ENCODE results near the gene YY1AP1. TPM values are rescaled to one million over a fixed set of nuclear protein-coding genes. Genes with fewer than 3 reads are reported as not detected.

Gene YY1AP1
- polyA plus RNA-seq, 1 of the 3 experiments (the other 2 are of a cell fraction), result 45.0 TPM

GRCh38 chr1:155678027-155678426 lies 10.5 kb downstream of the YY1AP1 start:
- H3K4me1 ChIP-seq (ENCODE audit: control insufficient read depth in 1 of 2, insufficient read depth in 2 of 2, low read depth in 1 of 2, low read length in 1 of 2), result no peaks in the 10 kb centered on the region
- no peak overlapping the region for H3K4me3 ChIP-seq (ENCODE audit: low read depth in 2 of 2, low read length in 1 of 2)
- H3K27ac ChIP-seq (ENCODE audit: low read depth in 2 of 2, low read length in 1 of 2), result no peak overlapping the region
- WGBS (ENCODE audit: low lambda C conversion rate), result 97% methylated on average over 4 of the region's 4 CpGs
- H3K9ac ChIP-seq, result no peak overlapping the region
- H4K20me1 ChIP-seq (ENCODE audit: insufficient read depth), result peaks cover 30% of the 10 kb centered on the region
- no peak overlapping the region for H2AFZ ChIP-seq (ENCODE audit: low read depth)
- ChIA-PET CTCF (no interaction called here), POLR2A (no interaction called here)
- peaks cover 38 to 71% of the 10 kb centered on the region in 2 experiments for H3K36me3 ChIP-seq (replicated peaks in 1 of 2; ENCODE audit: control insufficient read depth in 1 of 2, insufficient read depth in 2 of 2, low read length in 1 of 2)
- TF ChIP-seq RFX5 (IDR thresholded peaks at IDR 0.05; ENCODE audit: low read length) (no peak), NRF1 (IDR thresholded peaks at IDR 0.05; ENCODE audit: low read depth, low read length) (no peak), CHD2 (IDR thresholded peaks at IDR 0.05; ENCODE audit: low read length, partially characterized antibody) (no peak), TAF1 (IDR thresholded peaks at IDR 0.05; ENCODE audit: borderline replicate concordance, low read depth, low read length) (no peak), FOXJ3 (CRISPR knock-in tag; IDR thresholded peaks at IDR 0.05) (no peak), ELF1 (IDR thresholded peaks at IDR 0.05) (no peak), SIN3A (IDR thresholded peaks at IDR 0.05; ENCODE audit: borderline replicate concordance, low read depth, low read length) (no peak), JUND (IDR thresholded peaks at IDR 0.05) (no peak)
- no peaks in the 10 kb centered on the region for H3F3A ChIP-seq (replicated peaks; ENCODE audit: insufficient read depth)
- peaks cover 61% of the 10 kb centered on the region for H3K79me2 ChIP-seq (ENCODE audit: insufficient read depth)
- H3K9me3 ChIP-seq, result no peaks in the 10 kb centered on the region
- H3K4me2 ChIP-seq, result no peak overlapping the region
- no peaks in the 10 kb centered on the region for H3K27me3 ChIP-seq (ENCODE audit: insufficient read depth)
- DNase-seq, result no peak
- H3K9me2 ChIP-seq, result no peaks in the 10 kb centered on the region

GRCh38 chr1:155673003-155673402 lies 15.6 kb downstream of the YY1AP1 start:
- Histone ChIP-seq H3K4me3 (ENCODE audit: low read depth in 2 of 2, low read length in 1 of 2) (no peak overlapping the region), H3K27me3 (ENCODE audit: insufficient read depth) (no peaks in the 10 kb centered on the region), H3K4me2 (no peak overlapping the region), H3K9me3 (no peaks in the 10 kb centered on the region), H3K9ac (no peak overlapping the region), H3K9me2 (no peaks in the 10 kb centered on the region), H3K4me1 (ENCODE audit: control insufficient read depth in 1 of 2, insufficient read depth in 2 of 2, low read depth in 1 of 2, low read length in 1 of 2) (no peaks in the 10 kb centered on the region), H3K27ac (ENCODE audit: low read depth in 2 of 2, low read length in 1 of 2) (no peak overlapping the region), H2AFZ (ENCODE audit: low read depth) (no peak overlapping the region), H3K36me3 (replicated peaks in 1 of 2; ENCODE audit: control insufficient read depth in 1 of 2, insufficient read depth in 2 of 2, low read length in 1 of 2) (peaks cover 63 to 78% of the 10 kb centered on the region in 2 experiments), H4K20me1 (ENCODE audit: insufficient read depth) (no peaks in the 10 kb centered on the region), H3K79me2 (ENCODE audit: insufficient read depth) (peaks cover 15% of the 10 kb centered on the region; the same call in 1 of the 2 replicates), H3F3A (replicated peaks; ENCODE audit: insufficient read depth) (peaks cover 5% of the 10 kb centered on the region)
- ChIA-PET POLR2A (no interaction called here), CTCF (interaction anchor here (1.1 to 1.2 kb wide), 2 partner anchors 11 to 56 kb away, joined by 3 read pairs; no protein-coding TSS in a partner anchor)
- WGBS (ENCODE audit: low lambda C conversion rate), result 96% methylated on average over 6 of the region's 6 CpGs
- no peak for DNase-seq
- no peak for TF ChIP-seq EP300 (IDR thresholded peaks at IDR 0.05; ENCODE audit: borderline replicate concordance in 1 of 2, low read depth in 1 of 2, low read length in 1 of 2)

GRCh38 chr1:155671750-155672149 lies 16.8 kb downstream of the YY1AP1 start:
- H3K4me1 ChIP-seq (ENCODE audit: control insufficient read depth in 1 of 2, insufficient read depth in 2 of 2, low read depth in 1 of 2, low read length in 1 of 2), result no peaks in the 10 kb centered on the region
- H3K79me2 ChIP-seq (ENCODE audit: insufficient read depth), result peaks cover 7% of the 10 kb centered on the region; the same call in 1 of the 2 replicates
- no peaks in the 10 kb centered on the region for H3K9me2 ChIP-seq
- H3F3A ChIP-seq (replicated peaks; ENCODE audit: insufficient read depth), result peaks cover 5% of the 10 kb centered on the region
- no peak overlapping the region for H3K27ac ChIP-seq (ENCODE audit: low read depth in 2 of 2, low read length in 1 of 2)
- H3K27me3 ChIP-seq (ENCODE audit: insufficient read depth), result no peaks in the 10 kb centered on the region
- CTCF ChIA-PET, result no interaction called here
- peaks cover 56 to 73% of the 10 kb centered on the region in 2 experiments for H3K36me3 ChIP-seq (replicated peaks in 1 of 2; ENCODE audit: control insufficient read depth in 1 of 2, insufficient read depth in 2 of 2, low read length in 1 of 2)
- H3K4me2 ChIP-seq, result no peak overlapping the region
- no peak overlapping the region for H3K9ac ChIP-seq
- no peaks in the 10 kb centered on the region for H4K20me1 ChIP-seq (ENCODE audit: insufficient read depth)
- DNase-seq, result no peak
- no peak overlapping the region for H2AFZ ChIP-seq (ENCODE audit: low read depth)
- POLR2A ChIA-PET, result no interaction called here
- H3K9me3 ChIP-seq, result no peaks in the 10 kb centered on the region
- H3K4me3 ChIP-seq (ENCODE audit: low read depth in 2 of 2, low read length in 1 of 2), result no peak overlapping the region
- 95% methylated on average over 4 of the region's 4 CpGs for WGBS (ENCODE audit: low lambda C conversion rate)
- TF ChIP-seq PBX3 (IDR thresholded peaks at IDR 0.05) (no peak), SMC3 (IDR thresholded peaks at IDR 0.05; ENCODE audit: low read depth, low read length) (no peak), RXRA (IDR thresholded peaks at IDR 0.05; ENCODE audit: borderline replicate concordance, low read depth) (no peak), YY1 (IDR thresholded peaks at IDR 0.05; ENCODE audit: low read depth) (no peak), NRF1 (IDR thresholded peaks at IDR 0.05; ENCODE audit: low read depth, low read length) (no peak), RCOR1 (IDR thresholded peaks at IDR 0.05; ENCODE audit: low read length) (no peak), GABPA (IDR thresholded peaks at IDR 0.05; ENCODE audit: low read depth) (no peak), CTCF (IDR thresholded peaks at IDR 0.05) (no peak), TEAD4 (IDR thresholded peaks at IDR 0.05; ENCODE audit: borderline replicate concordance, insufficient read depth) (no peak), MXI1 (IDR thresholded peaks at IDR 0.05; ENCODE audit: low read depth, low read length) (no peak), TAF1 (IDR thresholded peaks at IDR 0.05; ENCODE audit: borderline replicate concordance, low read depth, low read length) (no peak), MAX (IDR thresholded peaks at IDR 0.05; ENCODE audit: low read depth) (no peak), JUND (IDR thresholded peaks at IDR 0.05) (no peak), RAD21 (IDR thresholded peaks at IDR 0.05; ENCODE audit: low read length) (no peak), USF2 (IDR thresholded peaks at IDR 0.05; ENCODE audit: borderline replicate concordance, low read depth, low read length) (no peak)

Data from SK-N-SH (cell line).